HepG2 (cell line): ENCODE measurements around the gene P2RX6. TPM values are rescaled to one million over a fixed set of nuclear protein-coding genes. Genes with fewer than 3 reads are reported as not detected.

ENCODE experiments used
- ESRRA ChIP-seq: sonication (generic); formaldehyde crosslinking; IDR thresholded peaks from 2 replicates; pipeline ENCODE4 v1.5.1; 2020; ENCODE audit warnings: mild to moderate bottlenecking, low read depth, missing genetic modification reagents
- JUND ChIP-seq: sonication (generic); formaldehyde crosslinking; IDR thresholded peaks from 2 replicates; pipeline ENCODE4 v1.8.0; 2022; ENCODE audit warnings: mild to moderate bottlenecking, missing genetic modification reagents
- MAFK ChIP-seq, 2 experiments: IDR thresholded peaks in 1 of 2; conservative IDR thresholded peaks in 1 of 2; 2 replicates each; pipeline ENCODE4 v1.6.1; 2011; ENCODE audit warnings: improper control_type of control experiment in 2 of 2, low read length in 2 of 2
- NFKB2 ChIP-seq: sonication (generic); formaldehyde crosslinking; IDR thresholded peaks from 2 replicates; pipeline ENCODE4 v1.4.0; 2020; ENCODE audit warnings: missing genetic modification reagents, borderline replicate concordance
- NFYC ChIP-seq: IDR thresholded peaks from 2 replicates; pipeline ENCODE4 v1.6.1; 2016; ENCODE audit warnings: missing genetic modification reagents, missing compliant biosample characterization
- SOX5 ChIP-seq: IDR thresholded peaks from 2 replicates; pipeline ENCODE4 v1.6.1; 2016; ENCODE audit warnings: borderline replicate concordance
- TBL1XR1 ChIP-seq: fragments of 150-350 bp; IDR thresholded peaks from 2 replicates; pipeline ENCODE4 v1.6.1; 2014; ENCODE audit warnings: borderline replicate concordance, low read length; ENCODE audit not compliant: partially characterized antibody
- TSC22D2 ChIP-seq: sonication (generic); formaldehyde crosslinking; IDR thresholded peaks from 2 replicates; pipeline ENCODE4 v1.5.1; 2020; ENCODE audit warnings: missing genetic modification reagents, mild to moderate bottlenecking, borderline replicate concordance
- ZNF331 ChIP-seq: sonication (generic); formaldehyde crosslinking; IDR thresholded peaks from 2 replicates; pipeline ENCODE4 v1.4.0; 2020; ENCODE audit warnings: missing genetic modification reagents
- ZNF501 ChIP-seq: sonication (generic); formaldehyde crosslinking; IDR thresholded peaks from 2 replicates; pipeline ENCODE4 v1.5.1; 2020; ENCODE audit warnings: mild to moderate bottlenecking, moderate library complexity, missing genetic modification reagents
- polyA plus RNA-seq, 8 experiments: library from polyadenylated mRNA; depleted of rRNA in 3 of 8; stranded (reverse) in 7 of 8; unstranded in 1 of 8; fragments of >200 nt; fragmentation: Illumina TruSeq in 4 of 8; extraction: Trizol in 4 of 8; gene quantifications; 2 replicates each; pipeline versions ENCODE4 v1.2.1 to v1.2.3, GENCODE V29; 2011 to 2016; ENCODE audit warnings: low read depth in 4 of 8, missing spikeins in 1 of 8, mixed read lengths in 1 of 8; ENCODE audit not compliant: insufficient read depth in 1 of 8
- total RNA-seq, 5 experiments: library from RNA; depleted of rRNA; stranded (reverse); fragments of >200 nt; fragmentation: Illumina TruSeq; extraction: Trizol; gene quantifications; 2 replicates each; pipeline ENCODE4 v1.2.3, GENCODE V29; 2016; ENCODE audit warnings: low read depth in 1 of 5
- TF ChIP-seq, protein P1 (sequence below): sonication (generic); formaldehyde crosslinking; IDR thresholded peaks from 2 replicates; pipeline ENCODE4 v1.9.0; 2021; ENCODE audit warnings: missing genetic modification reagents, mild to moderate bottlenecking, borderline replicate concordance
- TF ChIP-seq, protein P2 (sequence below): sonication (generic); formaldehyde crosslinking; IDR thresholded peaks from 2 replicates; pipeline ENCODE4 v1.4.0; 2020; ENCODE audit warnings: missing genetic modification reagents
- TF ChIP-seq, protein P3 (sequence below): sonication (generic); formaldehyde crosslinking; IDR thresholded peaks from 2 replicates; pipeline ENCODE4 v1.8.0; 2022; ENCODE audit warnings: missing genetic modification reagents, mild to moderate bottlenecking, inconsistent platforms, borderline replicate concordance
- TF ChIP-seq, protein P4 (sequence below): sonication (generic); formaldehyde crosslinking; IDR thresholded peaks from 2 replicates; pipeline ENCODE4 v1.8.0; 2023; ENCODE audit warnings: mild to moderate bottlenecking, missing genetic modification reagents
- TF ChIP-seq, protein P5 (sequence below): sonication (generic); formaldehyde crosslinking; IDR thresholded peaks from 2 replicates; pipeline ENCODE4 v1.4.0; 2020; ENCODE audit warnings: low read depth, mild to moderate bottlenecking, missing genetic modification reagents
- TF ChIP-seq, protein P6 (sequence below): sonication (generic); formaldehyde crosslinking; IDR thresholded peaks from 2 replicates; pipeline ENCODE4 v1.4.0; 2020; ENCODE audit warnings: missing genetic modification reagents
- TF ChIP-seq, protein P7 (sequence below): sonication (generic); formaldehyde crosslinking; IDR thresholded peaks from 2 replicates; pipeline ENCODE4 v1.8.1; 2023; ENCODE audit warnings: mild to moderate bottlenecking, inconsistent platforms, moderate library complexity, missing genetic modification reagents, borderline replicate concordance

The P2RX6 gene
- total and polyA plus RNA-seq, 2 of the 13 experiments (the other 11 are each of a cell fraction or from before 2014, with no cell fraction given), result 0.04 to 0.12 TPM

DNA sequence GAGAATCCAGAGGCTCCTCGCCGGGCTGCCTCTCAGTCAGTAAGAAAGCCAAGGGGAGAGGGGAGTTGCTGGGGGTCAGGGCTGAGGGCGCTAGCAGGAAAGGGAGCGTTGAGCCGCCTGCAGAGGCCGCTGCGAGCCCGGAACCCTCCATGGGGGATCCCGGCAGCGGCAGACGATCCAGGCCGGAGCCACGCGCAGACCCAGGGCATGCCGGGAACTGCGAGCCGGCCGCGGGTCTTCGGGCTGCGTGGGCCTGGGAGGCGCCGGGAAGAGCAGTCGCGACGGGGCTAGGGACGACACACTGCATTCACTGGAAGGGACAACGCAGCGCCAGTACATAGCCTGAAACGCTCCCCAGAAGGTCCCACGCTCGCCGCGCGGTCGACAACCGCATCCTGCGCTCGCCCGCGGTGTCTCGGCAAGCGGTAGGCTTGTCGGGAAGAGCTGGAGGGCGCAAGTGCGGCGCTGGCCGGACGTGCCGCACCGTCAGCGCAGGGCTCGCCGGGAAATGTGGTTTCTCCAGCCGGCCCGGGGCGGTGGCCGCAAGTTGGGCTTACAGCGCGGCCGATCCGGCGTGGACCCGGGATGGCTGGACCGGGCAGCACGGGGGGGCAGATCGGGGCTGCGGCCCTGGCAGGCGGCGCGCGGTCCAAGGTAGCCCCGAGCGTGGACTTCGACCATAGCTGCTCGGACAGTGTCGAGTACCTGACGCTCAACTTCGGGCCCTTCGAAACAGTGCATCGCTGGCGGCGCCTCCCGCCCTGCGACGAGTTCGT, 33.0 kb upstream of the P2RX6 start, which contains the start of gene LZTR1 (continued):
- TF ChIP-seq TSC22D2 (CRISPR knock-in tag), result no peak; the same call in 1 of the 2 replicates
- TF ChIP-seq ESRRA, result peak; percentile 87
- TF ChIP-seq, protein P1, sequence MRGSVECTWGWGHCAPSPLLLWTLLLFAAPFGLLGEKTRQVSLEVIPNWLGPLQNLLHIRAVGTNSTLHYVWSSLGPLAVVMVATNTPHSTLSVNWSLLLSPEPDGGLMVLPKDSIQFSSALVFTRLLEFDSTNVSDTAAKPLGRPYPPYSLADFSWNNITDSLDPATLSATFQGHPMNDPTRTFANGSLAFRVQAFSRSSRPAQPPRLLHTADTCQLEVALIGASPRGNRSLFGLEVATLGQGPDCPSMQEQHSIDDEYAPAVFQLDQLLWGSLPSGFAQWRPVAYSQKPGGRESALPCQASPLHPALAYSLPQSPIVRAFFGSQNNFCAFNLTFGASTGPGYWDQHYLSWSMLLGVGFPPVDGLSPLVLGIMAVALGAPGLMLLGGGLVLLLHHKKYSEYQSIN (CRISPR knock-in tag), result no peak
- TF ChIP-seq MAFK (conservative IDR thresholded peaks at IDR 0.05 in 1 of 2, IDR thresholded peaks at IDR 0.05 in 1 of 2; ENCODE audit: low read length in 2 of 2), result no peak
- TF ChIP-seq SOX5 (CRISPR knock-in tag), result peak; percentile 46; the same call in 1 of the 2 replicates
- TF ChIP-seq, protein P2, sequence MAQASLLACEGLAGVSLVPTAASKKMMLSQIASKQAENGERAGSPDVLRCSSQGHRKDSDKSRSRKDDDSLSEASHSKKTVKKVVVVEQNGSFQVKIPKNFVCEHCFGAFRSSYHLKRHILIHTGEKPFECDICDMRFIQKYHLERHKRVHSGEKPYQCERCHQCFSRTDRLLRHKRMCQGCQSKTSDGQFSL (CRISPR knock-in tag), result peak; percentile 63; the same call in 1 of the 2 replicates
- TF ChIP-seq, protein P3, sequence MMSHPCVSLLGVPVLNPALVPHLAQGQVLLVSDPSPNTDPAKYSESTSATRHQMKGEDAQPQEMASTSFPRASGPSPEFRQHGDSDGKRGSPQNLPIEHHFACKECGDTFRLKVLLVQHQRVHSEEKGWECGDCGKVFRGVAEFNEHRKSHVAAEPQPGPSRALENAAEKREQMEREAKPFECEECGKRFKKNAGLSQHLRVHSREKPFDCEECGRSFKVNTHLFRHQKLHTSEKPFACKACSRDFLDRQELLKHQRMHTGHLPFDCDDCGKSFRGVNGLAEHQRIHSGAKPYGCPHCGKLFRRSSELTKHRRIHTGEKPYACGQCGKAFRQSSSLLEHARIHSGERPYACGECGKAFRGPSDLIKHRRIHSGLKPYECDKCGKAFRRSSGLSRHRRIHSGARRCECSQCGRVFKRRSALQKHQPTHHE (CRISPR knock-in tag), result peak; percentile 96
- TF ChIP-seq, protein P4, sequence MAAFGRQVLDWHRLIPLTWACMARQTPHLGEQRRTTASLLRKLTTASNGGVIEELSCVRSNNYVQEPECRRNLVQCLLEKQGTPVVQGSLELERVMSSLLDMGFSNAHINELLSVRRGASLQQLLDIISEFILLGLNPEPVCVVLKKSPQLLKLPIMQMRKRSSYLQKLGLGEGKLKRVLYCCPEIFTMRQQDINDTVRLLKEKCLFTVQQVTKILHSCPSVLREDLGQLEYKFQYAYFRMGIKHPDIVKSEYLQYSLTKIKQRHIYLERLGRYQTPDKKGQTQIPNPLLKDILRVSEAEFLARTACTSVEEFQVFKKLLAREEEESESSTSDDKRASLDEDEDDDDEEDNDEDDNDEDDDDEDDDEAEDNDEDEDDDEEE (CRISPR knock-in tag), result peak; percentile 85; the same call in 1 of the 2 replicates
- TF ChIP-seq, protein P5, sequence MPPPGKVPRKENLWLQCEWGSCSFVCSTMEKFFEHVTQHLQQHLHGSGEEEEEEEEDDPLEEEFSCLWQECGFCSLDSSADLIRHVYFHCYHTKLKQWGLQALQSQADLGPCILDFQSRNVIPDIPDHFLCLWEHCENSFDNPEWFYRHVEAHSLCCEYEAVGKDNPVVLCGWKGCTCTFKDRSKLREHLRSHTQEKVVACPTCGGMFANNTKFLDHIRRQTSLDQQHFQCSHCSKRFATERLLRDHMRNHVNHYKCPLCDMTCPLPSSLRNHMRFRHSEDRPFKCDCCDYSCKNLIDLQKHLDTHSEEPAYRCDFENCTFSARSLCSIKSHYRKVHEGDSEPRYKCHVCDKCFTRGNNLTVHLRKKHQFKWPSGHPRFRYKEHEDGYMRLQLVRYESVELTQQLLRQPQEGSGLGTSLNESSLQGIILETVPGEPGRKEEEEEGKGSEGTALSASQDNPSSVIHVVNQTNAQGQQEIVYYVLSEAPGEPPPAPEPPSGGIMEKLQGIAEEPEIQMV (CRISPR knock-in tag), result peak; percentile 88
- TF ChIP-seq ZNF331 (CRISPR knock-in tag), result peak; percentile 67
- TF ChIP-seq, protein P6, sequence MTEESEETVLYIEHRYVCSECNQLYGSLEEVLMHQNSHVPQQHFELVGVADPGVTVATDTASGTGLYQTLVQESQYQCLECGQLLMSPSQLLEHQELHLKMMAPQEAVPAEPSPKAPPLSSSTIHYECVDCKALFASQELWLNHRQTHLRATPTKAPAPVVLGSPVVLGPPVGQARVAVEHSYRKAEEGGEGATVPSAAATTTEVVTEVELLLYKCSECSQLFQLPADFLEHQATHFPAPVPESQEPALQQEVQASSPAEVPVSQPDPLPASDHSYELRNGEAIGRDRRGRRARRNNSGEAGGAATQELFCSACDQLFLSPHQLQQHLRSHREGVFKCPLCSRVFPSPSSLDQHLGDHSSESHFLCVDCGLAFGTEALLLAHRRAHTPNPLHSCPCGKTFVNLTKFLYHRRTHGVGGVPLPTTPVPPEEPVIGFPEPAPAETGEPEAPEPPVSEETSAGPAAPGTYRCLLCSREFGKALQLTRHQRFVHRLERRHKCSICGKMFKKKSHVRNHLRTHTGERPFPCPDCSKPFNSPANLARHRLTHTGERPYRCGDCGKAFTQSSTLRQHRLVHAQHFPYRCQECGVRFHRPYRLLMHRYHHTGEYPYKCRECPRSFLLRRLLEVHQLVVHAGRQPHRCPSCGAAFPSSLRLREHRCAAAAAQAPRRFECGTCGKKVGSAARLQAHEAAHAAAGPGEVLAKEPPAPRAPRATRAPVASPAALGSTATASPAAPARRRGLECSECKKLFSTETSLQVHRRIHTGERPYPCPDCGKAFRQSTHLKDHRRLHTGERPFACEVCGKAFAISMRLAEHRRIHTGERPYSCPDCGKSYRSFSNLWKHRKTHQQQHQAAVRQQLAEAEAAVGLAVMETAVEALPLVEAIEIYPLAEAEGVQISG, result peak; percentile 97
- peak; percentile 20; the same call in 1 of the 2 replicates for TF ChIP-seq NFYC (CRISPR knock-in tag)
- TF ChIP-seq, protein P7, sequence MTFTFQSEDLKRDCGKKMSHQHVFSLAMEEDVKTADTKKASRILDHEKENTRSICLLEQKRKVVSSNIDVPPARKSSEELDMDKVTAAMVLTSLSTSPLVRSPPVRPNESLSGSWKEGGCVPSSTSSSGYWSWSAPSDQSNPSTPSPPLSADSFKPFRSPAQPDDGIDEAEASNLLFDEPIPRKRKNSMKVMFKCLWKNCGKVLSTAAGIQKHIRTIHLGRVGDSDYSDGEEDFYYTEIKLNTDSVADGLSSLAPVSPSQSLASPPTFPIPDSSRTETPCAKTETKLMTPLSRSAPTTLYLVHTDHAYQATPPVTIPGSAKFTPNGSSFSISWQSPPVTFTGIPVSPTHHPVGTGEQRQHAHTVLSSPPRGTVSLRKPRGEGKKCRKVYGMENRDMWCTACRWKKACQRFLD (CRISPR knock-in tag), result peak; percentile 97
- TF ChIP-seq TBL1XR1, result no peak
- peak; percentile 98 for TF ChIP-seq ZNF501 (CRISPR knock-in tag)
- TF ChIP-seq JUND (CRISPR knock-in tag), result peak; percentile 29; the same call in 1 of the 2 replicates
- TF ChIP-seq NFKB2 (CRISPR knock-in tag), result peak; percentile 92; the same call in 1 of the 2 replicates
